Adrenal gland (tissue), 12 donors: ENCODE measurements around the gene TARBP2. TPM values are rescaled to one million over a fixed set of nuclear protein-coding genes. Genes with fewer than 3 reads are reported as not detected.
A peak's percentile ranks its signal among the peaks of the same experiment; 100 is the strongest.

Source experiments
- DNase-seq, 7 donors: peaks; one replicate each; pipeline ENCODE4 v3.0.0-alpha.2; 2019 to 2020
- H3K27ac ChIP-seq, 5 donors: fragments of 200-600 bp; sonication (generic) in 4 of 5; 1 replicate in 3 of 5; 2 replicates in 2 of 5; pipeline versions ENCODE4 v1.5.1 to v1.8.0; 2016 to 2020; ENCODE audit warnings: mild to moderate bottlenecking in 1 of 5
- H3K27me3 ChIP-seq: fragments of 200-600 bp; 2 replicates; pipeline ENCODE4 v1.8.0; 2021
- H3K36me3 ChIP-seq, 2 donors: fragments of 200-600 bp; replicated peaks in 1 of 2; 1 replicate in 1 of 2; 2 replicates in 1 of 2; pipeline versions ENCODE4 v1.5.1 to v1.8.0; 2018 to 2022
- H3K4me1 ChIP-seq, 2 donors: fragments of 200-600 bp; replicated peaks in 1 of 2; 1 replicate in 1 of 2; 2 replicates in 1 of 2; pipeline versions ENCODE4 v1.5.1 to v1.8.0; 2018 to 2021
- H3K4me3 ChIP-seq, 4 donors: fragments of 200-600 bp; sonication (generic) in 3 of 4; one replicate each; pipeline ENCODE4 v1.5.1; 2016 to 2018
- H3K9me3 ChIP-seq, 3 donors: fragments of 200-600 bp; sonication (generic) in 1 of 3; replicated peaks in 1 of 3; 1 replicate in 2 of 3; 2 replicates in 1 of 3; pipeline versions ENCODE4 v1.5.1 to v1.8.0; 2016 to 2021
- POLR2A ChIP-seq, 2 donors: fragments of 450-650 bp; IDR thresholded peaks; one replicate each; pipeline ENCODE4 v1.6.1; 2017; ENCODE audit warnings: antibody characterized with exemption in 2 of 2, mild to moderate bottlenecking in 2 of 2, moderate library complexity in 1 of 2
- WGBS, 4 donors: extraction: QIAGEN DNeasy Blood & Tissue Kit in 2 of 4; methylation state at CpG; one replicate each; pipeline versions ENCODE4 v1.1.5 to v1.1.7; 2013 to 2017; 5-methylcytosine and 5-hydroxymethylcytosine counted together
- intact Hi-C, 2 donors: fragments of 100-400 bp; cut with DNase I; formaldehyde crosslinking; loops; one replicate each; pipeline versions ENCODE4 v1.14.1 to v1.15.0; 2022 to 2023
- polyA plus RNA-seq, 3 donors: library from polyadenylated mRNA; stranded (reverse); fragments of 200-250 nt in 2 of 3; fragments of 350-450 nt in 1 of 3; fragmentation: Illumina TruSeq in 1 of 3; extraction: RNeasy Lipid Tissue Mini Kit (QIAGEN cat#74804) in 1 of 3; gene quantifications; one replicate each; pipeline ENCODE4 v1.2.3, GENCODE V29; 2013 to 2014
- total RNA-seq, 9 donors: library from RNA; depleted of rRNA in 4 of 9; stranded (reverse); fragments of >200 nt in 4 of 9; fragments of 120-200 nt in 1 of 9; fragmentation: NEBNext Ultra II Directional in 1 of 9; extraction: Animal tissue kit (Norgen Biotek cat#: 25700) in 1 of 9; gene quantifications; one replicate each; pipeline versions ENCODE4 v1.1.0 to v1.2.4, GENCODE V29; 2013 to 2023
- TF ChIP-seq, protein P1 (sequence below), 6 experiments: fragments of 450-650 bp in 4 of 6; fragments of 200-600 bp in 2 of 6; sonication (generic) in 1 of 6; IDR thresholded peaks; 1 replicate in 5 of 6; 2 replicates in 1 of 6; pipeline versions ENCODE4 v1.5.1 to v1.8.0; 2016 to 2021; ENCODE audit warnings: antibody characterized with exemption in 6 of 6, mild to moderate bottlenecking in 2 of 6, moderate library complexity in 1 of 6
- donor health status: healthy with polysubstance abuse.
- donor health status: Bipolar disorder and iron deficiency.
- donor health status: DM: yes; HTN: yes; CAD: no.
- donor health status: DM: no; HTN: no; CAD: no.
- donor health status: DM: no; HTN: no; CAD: no.
- donor health status: DM: yes; HTN: yes; CAD: no.

Gene TARBP2
- total and polyA plus RNA-seq, 12 donors = 14.9 to 72.9 (median 32.8) TPM

DNA sequence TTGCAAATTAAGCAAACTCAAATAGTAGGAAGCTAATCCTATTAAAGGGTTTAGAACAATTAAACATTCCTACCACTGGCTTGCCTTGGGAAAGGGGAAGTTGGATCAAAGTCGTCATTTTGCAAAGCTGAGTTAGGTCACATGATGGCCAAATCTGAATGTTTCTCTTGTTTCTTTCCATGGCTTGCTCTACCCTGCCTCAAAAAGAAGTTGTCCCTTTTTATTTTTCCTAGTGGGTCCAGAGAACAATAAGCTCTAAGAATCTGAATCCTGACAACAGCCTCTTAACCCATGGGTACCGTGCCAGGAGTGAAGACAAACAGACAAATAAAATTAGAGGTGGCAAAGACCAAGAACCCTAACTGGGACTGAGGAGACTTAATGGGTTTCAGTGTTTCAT lies 32.4 kb downstream of the TARBP2 start:
- peaks cover 0 to 82% of the 10 kb centered on the region in 2 donors for H3K36me3 ChIP-seq
- intact Hi-C loops = no loop called here

DNA sequence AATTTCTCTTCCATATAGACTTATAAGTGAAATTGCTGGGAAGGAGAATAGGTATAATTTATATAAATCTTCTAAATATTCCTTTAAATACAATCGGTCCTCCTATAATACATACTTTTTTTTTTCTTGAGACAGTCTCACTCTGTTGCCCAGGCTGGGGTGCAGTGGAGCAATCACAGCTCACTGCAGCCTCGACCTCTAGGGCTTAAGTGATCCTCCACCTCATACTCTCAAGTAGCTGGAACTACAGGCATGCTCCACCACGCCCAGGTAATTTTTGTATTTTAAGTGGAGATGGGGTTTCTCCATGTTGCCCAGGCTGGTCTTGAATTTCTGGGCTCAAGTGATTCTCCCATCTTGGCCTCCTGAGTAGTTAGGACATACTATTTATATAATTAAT lies 35.9 kb downstream of the TARBP2 start:
- no peak for TF ChIP-seq POLR2A (IDR thresholded peaks at IDR 0.05)
- TF ChIP-seq, protein P1, sequence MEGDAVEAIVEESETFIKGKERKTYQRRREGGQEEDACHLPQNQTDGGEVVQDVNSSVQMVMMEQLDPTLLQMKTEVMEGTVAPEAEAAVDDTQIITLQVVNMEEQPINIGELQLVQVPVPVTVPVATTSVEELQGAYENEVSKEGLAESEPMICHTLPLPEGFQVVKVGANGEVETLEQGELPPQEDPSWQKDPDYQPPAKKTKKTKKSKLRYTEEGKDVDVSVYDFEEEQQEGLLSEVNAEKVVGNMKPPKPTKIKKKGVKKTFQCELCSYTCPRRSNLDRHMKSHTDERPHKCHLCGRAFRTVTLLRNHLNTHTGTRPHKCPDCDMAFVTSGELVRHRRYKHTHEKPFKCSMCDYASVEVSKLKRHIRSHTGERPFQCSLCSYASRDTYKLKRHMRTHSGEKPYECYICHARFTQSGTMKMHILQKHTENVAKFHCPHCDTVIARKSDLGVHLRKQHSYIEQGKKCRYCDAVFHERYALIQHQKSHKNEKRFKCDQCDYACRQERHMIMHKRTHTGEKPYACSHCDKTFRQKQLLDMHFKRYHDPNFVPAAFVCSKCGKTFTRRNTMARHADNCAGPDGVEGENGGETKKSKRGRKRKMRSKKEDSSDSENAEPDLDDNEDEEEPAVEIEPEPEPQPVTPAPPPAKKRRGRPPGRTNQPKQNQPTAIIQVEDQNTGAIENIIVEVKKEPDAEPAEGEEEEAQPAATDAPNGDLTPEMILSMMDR (IDR thresholded peaks at IDR 0.05) = no peak
- peaks cover 12 to 19% of the 10 kb centered on the region in 2 donors for H3K4me1 ChIP-seq
- H3K27ac ChIP-seq = no peak overlapping the region
- H3K36me3 ChIP-seq = peaks cover 0 to 56% of the 10 kb centered on the region in 2 donors
- H3K9me3 ChIP-seq = no peaks in the 10 kb centered on the region
- WGBS, 4 donors = 89 to 94% (median 92%) methylated on average over 3 of the region's 3 CpGs
- no peak overlapping the region for H3K4me3 ChIP-seq
- intact Hi-C loops = no loop called here
- peak in 1 of 7 donors; percentile 16 for DNase-seq
- H3K27me3 ChIP-seq = no peaks in the 10 kb centered on the region

More for the DNA sequence above, 32.4 kb downstream of the TARBP2 start:
- no peak for DNase-seq
- WGBS, 4 donors = 72 to 79% (median 77%) methylated on average over 2 of the region's 2 CpGs
- Histone ChIP-seq H3K27ac (no peak overlapping the region), H3K27me3 (no peaks in the 10 kb centered on the region), H3K9me3 (no peaks in the 10 kb centered on the region), H3K4me3 (no peak overlapping the region), H3K4me1 (peaks cover 4 to 11% of the 10 kb centered on the region in 2 donors)
- no peak for TF ChIP-seq POLR2A (IDR thresholded peaks at IDR 0.05)
- TF ChIP-seq, protein P1 (IDR thresholded peaks at IDR 0.05) = no peak

DNA sequence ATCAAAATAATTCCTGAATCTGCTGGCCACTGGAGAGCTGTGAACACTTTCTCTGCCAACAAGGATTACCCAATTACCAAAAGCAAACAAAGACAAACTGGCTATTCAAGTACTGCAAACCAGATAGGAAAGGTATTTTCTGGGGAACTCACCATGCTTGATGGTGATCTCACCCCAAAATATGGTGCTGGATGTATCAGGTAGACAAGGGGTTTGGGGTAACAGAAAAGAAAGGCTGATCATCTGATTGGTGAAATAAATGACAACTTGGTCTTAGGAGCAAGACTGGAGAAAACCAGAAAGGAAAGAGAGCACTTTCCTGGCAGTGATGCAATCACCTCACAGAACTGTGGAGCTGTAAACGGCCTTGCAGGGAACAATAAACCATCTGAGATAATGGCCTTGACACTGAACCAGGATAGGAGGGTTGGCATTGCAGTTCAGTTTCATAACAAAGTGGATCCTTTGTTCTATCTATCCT lies 37.2 kb downstream of the TARBP2 start:
- no peaks in the 10 kb centered on the region for H3K9me3 ChIP-seq
- peaks cover 12 to 20% of the 10 kb centered on the region in 2 donors for H3K4me1 ChIP-seq
- 3 to 15% (median 8%) methylated on average over 1 of the region's 1 CpG for WGBS, 4 donors
- peak overlapping the region; percentile 30 to 85 (median 77) for H3K27ac ChIP-seq
- intact Hi-C loops = no loop called here
- H3K36me3 ChIP-seq = peaks cover 0 to 55% of the 10 kb centered on the region in 2 donors
- no peaks in the 10 kb centered on the region for H3K27me3 ChIP-seq
- no peak overlapping the region for H3K4me3 ChIP-seq
- DNase-seq = peak; percentile 50 to 86 (median 83)
- no peak for TF ChIP-seq POLR2A (IDR thresholded peaks at IDR 0.05)
- TF ChIP-seq, protein P1 (IDR thresholded peaks at IDR 0.05) = no peak

DNA sequence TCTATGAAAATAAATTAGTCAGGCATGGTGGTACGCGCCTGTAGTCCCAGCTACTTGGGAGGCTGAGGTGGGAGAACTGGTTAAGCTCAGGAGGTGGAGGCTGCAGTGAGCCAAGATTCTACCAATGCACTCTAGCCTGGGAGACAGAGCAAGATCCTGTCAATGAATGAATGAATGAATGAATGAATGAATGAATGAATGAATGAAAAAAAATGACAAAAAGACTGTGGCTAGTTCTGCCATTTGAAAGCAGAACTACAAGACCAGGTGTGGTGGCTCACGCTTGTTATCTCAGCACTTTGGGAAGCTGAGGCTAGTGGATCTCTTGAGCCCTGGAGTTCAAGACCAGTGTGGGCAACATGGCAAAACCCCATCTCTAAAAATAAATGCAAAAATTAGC lies 38.4 kb downstream of the TARBP2 start:
- H3K4me1 ChIP-seq = peaks cover 12 to 30% of the 10 kb centered on the region in 2 donors
- no peaks in the 10 kb centered on the region for H3K9me3 ChIP-seq
- no peak for DNase-seq
- no peaks in the 10 kb centered on the region for H3K27me3 ChIP-seq
- intact Hi-C loops = no loop called here
- TF ChIP-seq, protein P1 (IDR thresholded peaks at IDR 0.05) = no peak
- TF ChIP-seq POLR2A (IDR thresholded peaks at IDR 0.05) = no peak
- WGBS, 4 donors = 94 to 100% (median 98%) methylated on average over 3 of the region's 3 CpGs
- peaks cover 0 to 44% of the 10 kb centered on the region in 2 donors for H3K36me3 ChIP-seq
- H3K4me3 ChIP-seq = no peak overlapping the region
- peak overlapping the region in 2 of 5 donors; percentile 81 to 85 for H3K27ac ChIP-seq
